Ovary (tissue), 10 donors: Measurements from ENCODE around the gene CYTH2. TPM values are rescaled to one million over a fixed set of nuclear protein-coding genes. Genes with fewer than 3 reads are reported as not detected.

Experiments used
- DNase-seq, 5 donors: peaks; one replicate each; pipeline ENCODE4 v3.0.0-alpha.2; 2019 to 2020
- H3K27ac ChIP-seq, 2 donors: fragments of 200-600 bp; one replicate each; pipeline versions ENCODE4 v1.5.1 to v1.8.0; 2019 to 2022
- H3K27me3 ChIP-seq: fragments of 200-600 bp; one replicate; pipeline ENCODE4 v1.8.0; 2022
- H3K36me3 ChIP-seq: fragments of 200-600 bp; sonication (generic); one replicate; pipeline ENCODE4 v1.5.1; 2019
- H3K4me1 ChIP-seq: one replicate; pipeline ENCODE4 v1.8.1; 2013; ENCODE audit warnings: mild to moderate bottlenecking, moderate library complexity; ENCODE audit not compliant: insufficient read depth
- H3K4me3 ChIP-seq: fragments of 200-600 bp; sonication (generic); one replicate; pipeline ENCODE4 v1.5.1; 2017
- H3K9me3 ChIP-seq, 2 donors: fragments of 200-600 bp in 1 of 2; sonication (generic) in 1 of 2; one replicate each; pipeline versions ENCODE4 v1.5.1 to v1.8.1; 2013 to 2019; ENCODE audit warnings: mild to moderate bottlenecking in 1 of 2, moderate library complexity in 1 of 2
- EP300 ChIP-seq: sonication (generic); formaldehyde crosslinking; IDR thresholded peaks from one replicate; pipeline ENCODE4 v1.6.1; 2017; ENCODE audit warnings: antibody characterized with exemption
- POLR2A ChIP-seq: fragments of 450-650 bp; IDR thresholded peaks from one replicate; pipeline ENCODE4 v1.6.1; 2017; ENCODE audit warnings: antibody characterized with exemption, mild to moderate bottlenecking, moderate library complexity
- WGBS, 3 donors: extraction: QIAGEN DNeasy Blood & Tissue Kit in 1 of 3; methylation state at CpG; one replicate each; pipeline versions ENCODE4 v1.1.5 to v1.1.7; 2013 to 2017; 5-methylcytosine and 5-hydroxymethylcytosine counted together
- intact Hi-C, 4 donors: fragments of 100-400 bp; cut with DNase I; formaldehyde crosslinking; loops; one replicate each; pipeline versions ENCODE4 v1.11.0 to v1.15.1; 2022 to 2023
- long read RNA-seq, 3 donors: library from polyadenylated mRNA in 2 of 3; unstranded in 2 of 3; transcript quantifications; one replicate each; pipeline ENCODE4 v2.0.0 and lab custom pipeline, GENCODE V29; 2021 to 2026
- polyA plus RNA-seq, 2 donors: library from polyadenylated mRNA; stranded (reverse); fragments of 200-250 nt in 1 of 2; fragments of 350-450 nt in 1 of 2; fragmentation: Illumina TruSeq in 1 of 2; extraction: RNeasy Lipid Tissue Mini Kit (QIAGEN cat#74804) in 1 of 2; gene quantifications; one replicate each; pipeline ENCODE4 v1.2.3, GENCODE V29; 2013 to 2014
- total RNA-seq, 7 donors: library from RNA; depleted of rRNA in 2 of 7; stranded (reverse); fragments of >200 nt in 2 of 7; fragmentation: NEBNext Ultra II Directional in 3 of 7; extraction: Animal tissue kit (Norgen Biotek cat#: 25700) in 3 of 7; gene quantifications; one replicate each; pipeline versions ENCODE4 v1.1.0 to v1.2.4, GENCODE V29; 2016 to 2023
- TF ChIP-seq, protein P1 (sequence below), 3 donors: fragments of 450-650 bp in 2 of 3; fragments of 200-600 bp in 1 of 3; IDR thresholded peaks; one replicate each; pipeline versions ENCODE4 v1.5.1 to v1.8.0; 2016 to 2022; ENCODE audit warnings: antibody characterized with exemption in 3 of 3, mild to moderate bottlenecking in 1 of 3
- donor health status: DM: no; HTN: no; CAD: no; lungs with moderate emphysema.
- donor health status: DM: no; HTN: no; CAD: no.
- donor health status: Bipolar disorder and iron deficiency.
- donor health status: DM: yes; HTN: yes; CAD: no.
- donor health status: DM: no; HTN: no; CAD: no.
- donor health status: DM: yes; HTN: yes; CAD: no.

CYTH2 gene, protein sequence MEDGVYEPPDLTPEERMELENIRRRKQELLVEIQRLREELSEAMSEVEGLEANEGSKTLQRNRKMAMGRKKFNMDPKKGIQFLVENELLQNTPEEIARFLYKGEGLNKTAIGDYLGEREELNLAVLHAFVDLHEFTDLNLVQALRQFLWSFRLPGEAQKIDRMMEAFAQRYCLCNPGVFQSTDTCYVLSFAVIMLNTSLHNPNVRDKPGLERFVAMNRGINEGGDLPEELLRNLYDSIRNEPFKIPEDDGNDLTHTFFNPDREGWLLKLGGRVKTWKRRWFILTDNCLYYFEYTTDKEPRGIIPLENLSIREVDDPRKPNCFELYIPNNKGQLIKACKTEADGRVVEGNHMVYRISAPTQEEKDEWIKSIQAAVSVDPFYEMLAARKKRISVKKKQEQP
- total RNA-seq (10 to 100 TPM; 38.5 to 66.5 (median 49.4) TPM), polyA plus RNA-seq (10 to 100 TPM; 27.6 to 58.2 TPM)
- long read RNA-seq, donor 1, full-length matches to known transcripts, result 174 of 204 reads
- long read RNA-seq, donor 1, partial matches to known transcripts, result 14 of 204 reads
- long read RNA-seq, donor 1, other reads (novel, unspliced or antisense), result 16 of 204 reads
- long read RNA-seq, donor 2, full-length matches to known transcripts, result 24 of 48 reads
- long read RNA-seq, donor 2, partial matches to known transcripts, result 24 of 48 reads
- long read RNA-seq, donor 2, other reads (novel, unspliced or antisense), result 0 of 48 reads
- long read RNA-seq, donor 3, full-length matches to known transcripts, result 44 of 63 reads
- long read RNA-seq, donor 3, partial matches to known transcripts, result 14 of 63 reads
- long read RNA-seq, donor 3, other reads (novel, unspliced or antisense), result 5 of 63 reads

DNA sequence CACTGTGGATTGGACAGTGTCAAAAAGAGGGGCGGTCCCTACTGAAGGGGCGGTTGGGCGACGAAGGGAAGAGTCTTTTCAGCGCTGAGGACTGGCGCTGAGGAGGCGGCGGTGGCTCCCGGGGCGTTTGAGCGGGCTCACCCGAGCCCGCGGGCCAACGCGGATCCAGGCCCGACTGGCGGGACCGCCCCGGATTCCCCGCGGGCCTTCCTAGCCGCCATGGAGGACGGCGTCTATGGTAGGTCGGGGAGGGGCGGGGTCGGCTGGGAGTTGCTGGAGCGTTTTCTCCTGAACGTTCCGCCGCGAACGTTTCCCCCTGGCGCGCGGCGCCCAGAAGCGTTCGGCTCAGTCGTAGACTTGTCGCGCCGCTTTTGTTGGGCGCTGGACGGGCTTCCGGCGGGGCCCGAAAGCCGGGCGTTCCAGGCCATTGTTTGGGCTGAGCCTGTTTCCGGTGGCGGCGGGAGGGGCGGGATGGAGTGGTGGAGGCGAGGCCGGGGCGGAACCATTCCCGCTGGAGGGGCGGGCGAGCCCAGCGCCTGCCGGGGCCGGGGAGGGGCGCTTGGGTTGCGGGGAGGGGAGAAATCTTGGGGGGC, at the start of gene CYTH2:
Gene CYTH2, plus strand, starts transcription at position 81 of the 593 bp plus-strand sequence. Its CDS starts 139 bp downstream, at position 220.
- WGBS, 3 donors, result 0% methylated on average over 41 to 66 of the region's 66 CpGs
- peaks cover 7% of the 10 kb centered on the region for H3K4me1 ChIP-seq
- peak; percentile 83 to 89 (median 87) for DNase-seq

DNA sequence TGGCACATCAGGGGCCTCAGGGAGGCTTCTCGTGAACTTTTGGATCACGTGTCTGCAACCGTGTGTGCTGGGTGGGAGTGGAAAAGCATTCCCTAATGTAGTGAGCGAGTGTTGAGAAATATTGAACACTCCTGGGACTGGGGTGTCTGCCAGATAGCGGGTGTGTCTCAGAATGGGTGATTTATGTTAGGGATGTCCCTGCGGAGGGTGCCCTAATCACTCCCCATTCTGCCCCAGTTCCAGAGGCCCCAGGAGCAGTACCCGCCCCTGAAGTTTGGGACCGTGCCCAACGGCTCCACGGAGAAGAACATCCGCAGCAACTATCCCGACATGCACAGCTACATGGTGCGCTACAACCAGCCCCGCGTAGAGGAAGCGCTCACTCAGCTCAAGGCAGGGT, 47.6 kb upstream of the CYTH2 start:
- H3K4me1 ChIP-seq, result no peaks in the 10 kb centered on the region
- TF ChIP-seq, protein P1, sequence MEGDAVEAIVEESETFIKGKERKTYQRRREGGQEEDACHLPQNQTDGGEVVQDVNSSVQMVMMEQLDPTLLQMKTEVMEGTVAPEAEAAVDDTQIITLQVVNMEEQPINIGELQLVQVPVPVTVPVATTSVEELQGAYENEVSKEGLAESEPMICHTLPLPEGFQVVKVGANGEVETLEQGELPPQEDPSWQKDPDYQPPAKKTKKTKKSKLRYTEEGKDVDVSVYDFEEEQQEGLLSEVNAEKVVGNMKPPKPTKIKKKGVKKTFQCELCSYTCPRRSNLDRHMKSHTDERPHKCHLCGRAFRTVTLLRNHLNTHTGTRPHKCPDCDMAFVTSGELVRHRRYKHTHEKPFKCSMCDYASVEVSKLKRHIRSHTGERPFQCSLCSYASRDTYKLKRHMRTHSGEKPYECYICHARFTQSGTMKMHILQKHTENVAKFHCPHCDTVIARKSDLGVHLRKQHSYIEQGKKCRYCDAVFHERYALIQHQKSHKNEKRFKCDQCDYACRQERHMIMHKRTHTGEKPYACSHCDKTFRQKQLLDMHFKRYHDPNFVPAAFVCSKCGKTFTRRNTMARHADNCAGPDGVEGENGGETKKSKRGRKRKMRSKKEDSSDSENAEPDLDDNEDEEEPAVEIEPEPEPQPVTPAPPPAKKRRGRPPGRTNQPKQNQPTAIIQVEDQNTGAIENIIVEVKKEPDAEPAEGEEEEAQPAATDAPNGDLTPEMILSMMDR (IDR thresholded peaks at IDR 0.05), result no peak
- TF ChIP-seq EP300, result no peak
- TF ChIP-seq POLR2A, result no peak
- intact Hi-C loops, result no loop called here
- H3K9me3 ChIP-seq, result no peaks in the 10 kb centered on the region
- 47 to 51% (median 49%) methylated on average over 12 to 16 of the region's 16 CpGs for WGBS, 3 donors
- H3K27ac ChIP-seq, result no peak overlapping the region
- no peak overlapping the region for H3K4me3 ChIP-seq
- no peaks in the 10 kb centered on the region for H3K27me3 ChIP-seq
- H3K36me3 ChIP-seq, result no peaks in the 10 kb centered on the region
- DNase-seq, result peak in 3 of 5 donors; percentile 43 to 56 (median 48)

More for the DNA sequence above, at the start of gene CYTH2:
- intact Hi-C loops, result loop anchor here in 1 of 4 donors (10.0 kb wide), 1 partner anchor 145 kb away; the partner anchor contains the start of gene EMP3
- TF ChIP-seq POLR2A, result peak; percentile 90
- TF ChIP-seq, protein P1 (IDR thresholded peaks at IDR 0.05), result peak in 1 of 3 donors; percentile 11
- TF ChIP-seq EP300, result no peak
- H3K27ac ChIP-seq, result peak within 1 kb of the TSS; percentile 75 to 96
- H3K27me3 ChIP-seq, result no peaks in the 10 kb centered on the region
- H3K4me3 ChIP-seq, result peak within 1 kb of the TSS; percentile 98
- no peaks in the 10 kb centered on the region for H3K9me3 ChIP-seq
- H3K36me3 ChIP-seq, result no peaks in the 10 kb centered on the region

DNA sequence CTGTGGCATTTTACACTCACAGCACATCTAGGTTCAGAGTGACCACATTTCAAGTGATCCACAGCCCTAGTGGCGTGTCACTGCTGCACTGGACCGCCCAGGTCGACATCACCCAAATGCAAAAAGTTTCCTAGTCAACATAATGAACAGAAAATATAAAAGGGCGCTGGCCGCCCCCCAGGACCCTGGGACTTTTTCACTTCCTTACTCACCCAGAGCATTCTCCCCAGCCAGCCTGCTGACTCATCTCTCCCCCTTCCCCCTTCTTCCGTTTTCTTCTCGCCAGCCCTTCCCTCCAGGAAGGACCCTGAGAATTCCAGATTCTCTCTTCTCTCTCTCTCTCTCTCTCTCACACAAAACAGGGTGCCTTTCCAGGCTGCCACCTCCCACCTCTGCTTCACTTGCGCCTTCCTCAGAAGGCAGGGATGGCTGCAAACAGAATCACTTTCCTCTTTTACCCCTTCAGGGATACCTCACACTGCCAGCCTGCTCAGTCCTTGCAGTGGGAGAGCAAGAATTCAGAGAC, 44.4 kb upstream of the CYTH2 start:
- TF ChIP-seq POLR2A (no peak), EP300 (no peak)
- TF ChIP-seq, protein P1 (IDR thresholded peaks at IDR 0.05), result no peak
- Histone ChIP-seq H3K4me3 (no peak overlapping the region), H3K9me3 (no peaks in the 10 kb centered on the region), H3K36me3 (no peaks in the 10 kb centered on the region), H3K27ac (no peak overlapping the region), H3K27me3 (no peaks in the 10 kb centered on the region), H3K4me1 (no peaks in the 10 kb centered on the region)
- WGBS, 3 donors, result 18 to 36% (median 21%) methylated on average over 8 of the region's 8 CpGs
- intact Hi-C loops, result no loop called here
- peak in 1 of 5 donors; percentile 24 for DNase-seq

DNA sequence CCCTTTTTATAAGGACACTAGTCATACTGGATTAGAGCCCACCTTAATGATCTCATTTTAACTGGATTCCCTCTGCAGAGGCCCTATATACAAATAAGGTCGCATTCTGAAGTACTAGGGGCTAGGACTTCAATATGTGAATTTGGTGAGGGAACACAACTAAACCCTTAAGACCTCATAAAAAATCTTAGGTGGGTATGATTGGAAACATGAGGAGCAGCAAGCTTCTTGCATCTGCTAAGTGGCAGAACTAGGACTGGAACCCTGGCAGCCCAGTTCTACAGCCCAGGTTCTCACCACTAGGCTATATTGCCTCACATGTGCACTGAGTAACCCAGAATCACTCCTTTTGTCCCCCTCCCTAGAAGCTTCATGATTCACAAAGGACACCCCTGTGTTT, 40.5 kb upstream of the CYTH2 start:
- no peaks in the 10 kb centered on the region for H3K27me3 ChIP-seq
- no peaks in the 10 kb centered on the region for H3K36me3 ChIP-seq
- H3K4me3 ChIP-seq, result no peak overlapping the region
- H3K4me1 ChIP-seq, result no peaks in the 10 kb centered on the region
- no peak overlapping the region for H3K27ac ChIP-seq
- no peaks in the 10 kb centered on the region for H3K9me3 ChIP-seq
- intact Hi-C loops, result no loop called here
- TF ChIP-seq, protein P1 (IDR thresholded peaks at IDR 0.05), result no peak
- TF ChIP-seq EP300 (no peak), POLR2A (no peak)
- 88 to 100% (median 95%) methylated on average over 1 of the region's 1 CpG for WGBS, 3 donors
- no peak for DNase-seq
